ENCODE results near the gene SKAP1. TPM values are rescaled to one million over a fixed set of nuclear protein-coding genes. Genes with fewer than 3 reads are reported as not detected.

Gene SKAP1
- total RNA-seq, 1 experiment from 2014 or later, result 1.3 TPM

GRCh38 chr17:48330421-48330820, 99.6 kb downstream of the SKAP1 start:
- H3K27ac ChIP-seq, result no peak overlapping the region
- no peaks in the 10 kb centered on the region for H3K9me3 ChIP-seq (replicated peaks)
- DNase-seq (ENCODE audit: low read depth in 1 of 2, low spot score in 2 of 2), result no peak
- no peaks in the 10 kb centered on the region for H3K36me3 ChIP-seq
- H3K4me1 ChIP-seq (replicated peaks), result no peaks in the 10 kb centered on the region
- no peak overlapping the region for H3K4me3 ChIP-seq
- H3K27me3 ChIP-seq (replicated peaks), result peaks cover 96% of the 10 kb centered on the region

GRCh38 chr17:48328457-48328856, 101.6 kb downstream of the SKAP1 start:
- Histone ChIP-seq H3K27me3 (replicated peaks) (peaks cover 96% of the 10 kb centered on the region), H3K9me3 (replicated peaks) (no peaks in the 10 kb centered on the region), H3K4me3 (no peak overlapping the region), H3K27ac (no peak overlapping the region), H3K36me3 (no peaks in the 10 kb centered on the region), H3K4me1 (replicated peaks) (no peaks in the 10 kb centered on the region)
- DNase-seq (ENCODE audit: low read depth in 1 of 2, low spot score in 2 of 2), result no peak

GRCh38 chr17:48326310-48326709, 103.7 kb downstream of the SKAP1 start:
- H3K4me3 ChIP-seq, result no peak overlapping the region
- H3K27ac ChIP-seq, result no peak overlapping the region
- peaks cover 87% of the 10 kb centered on the region for H3K27me3 ChIP-seq (replicated peaks)
- H3K9me3 ChIP-seq (replicated peaks), result no peaks in the 10 kb centered on the region
- H3K36me3 ChIP-seq, result no peaks in the 10 kb centered on the region
- DNase-seq (ENCODE audit: low read depth in 1 of 2, low spot score in 2 of 2), result no peak
- H3K4me1 ChIP-seq (replicated peaks), result no peaks in the 10 kb centered on the region

GRCh38 chr17:48322060-48322459, 108.0 kb downstream of the SKAP1 start:
- Histone ChIP-seq H3K4me3 (no peak overlapping the region), H3K27ac (no peak overlapping the region), H3K36me3 (no peaks in the 10 kb centered on the region), H3K9me3 (replicated peaks) (no peaks in the 10 kb centered on the region), H3K4me1 (replicated peaks) (no peaks in the 10 kb centered on the region), H3K27me3 (replicated peaks) (peaks cover 56% of the 10 kb centered on the region)
- DNase-seq (ENCODE audit: low read depth in 1 of 2, low spot score in 2 of 2), result no peak

GRCh38 chr17:48317732-48318131, 112.3 kb downstream of the SKAP1 start:
- Histone ChIP-seq H3K27ac (no peak overlapping the region), H3K36me3 (no peaks in the 10 kb centered on the region), H3K27me3 (replicated peaks) (peaks cover 57% of the 10 kb centered on the region), H3K4me3 (no peak overlapping the region), H3K4me1 (replicated peaks) (no peaks in the 10 kb centered on the region), H3K9me3 (replicated peaks) (no peaks in the 10 kb centered on the region)
- DNase-seq (ENCODE audit: low read depth in 1 of 2, low spot score in 2 of 2), result no peak

- no peak overlapping the region for H3K4me3 ChIP-seq
- no peak overlapping the region for H3K27ac ChIP-seq
- H3K27me3 ChIP-seq (replicated peaks), result peaks cover 74% of the 10 kb centered on the region
- H3K9me3 ChIP-seq (replicated peaks), result no peaks in the 10 kb centered on the region
- no peaks in the 10 kb centered on the region for H3K36me3 ChIP-seq
- no peak for DNase-seq (ENCODE audit: low read depth in 1 of 2, low spot score in 2 of 2)
- no peaks in the 10 kb centered on the region for H3K4me1 ChIP-seq (replicated peaks)
Observed at GRCh38 chr17:48314716-48315115, 115.3 kb downstream of the SKAP1 start.

GRCh38 chr17:48313096-48313755, 116.8 kb downstream of the SKAP1 start:
- no peak overlapping the region for H3K4me3 ChIP-seq
- H3K4me1 ChIP-seq (replicated peaks), result no peaks in the 10 kb centered on the region
- H3K27ac ChIP-seq, result no peak overlapping the region
- peaks cover 89% of the 10 kb centered on the region for H3K27me3 ChIP-seq (replicated peaks)
- H3K36me3 ChIP-seq, result no peaks in the 10 kb centered on the region
- no peaks in the 10 kb centered on the region for H3K9me3 ChIP-seq (replicated peaks)
- DNase-seq (ENCODE audit: low read depth in 1 of 2, low spot score in 2 of 2), result no peak

GRCh38 chr17:48311324-48311723, 118.7 kb downstream of the SKAP1 start:
- H3K4me3 ChIP-seq, result no peak overlapping the region
- DNase-seq (ENCODE audit: low read depth in 1 of 2, low spot score in 2 of 2), result no peak
- H3K4me1 ChIP-seq (replicated peaks), result no peaks in the 10 kb centered on the region
- no peaks in the 10 kb centered on the region for H3K9me3 ChIP-seq (replicated peaks)
- no peaks in the 10 kb centered on the region for H3K36me3 ChIP-seq
- H3K27me3 ChIP-seq (replicated peaks), result peaks cover 91% of the 10 kb centered on the region
- H3K27ac ChIP-seq, result no peak overlapping the region

GRCh38 chr17:48310748-48311213, 119.2 kb downstream of the SKAP1 start:
- Histone ChIP-seq H3K27ac (no peak overlapping the region), H3K9me3 (replicated peaks) (no peaks in the 10 kb centered on the region), H3K4me3 (no peak overlapping the region), H3K27me3 (replicated peaks) (peaks cover 90% of the 10 kb centered on the region), H3K36me3 (no peaks in the 10 kb centered on the region), H3K4me1 (replicated peaks) (no peaks in the 10 kb centered on the region)
- no peak for DNase-seq (ENCODE audit: low read depth in 1 of 2, low spot score in 2 of 2)

GRCh38 chr17:48308581-48308980, 121.4 kb downstream of the SKAP1 start:
- H3K4me1 ChIP-seq (replicated peaks), result no peaks in the 10 kb centered on the region

GRCh38 chr17:48307814-48308411, 122.1 kb downstream of the SKAP1 start:
- peak; percentile 52 to 59 for DNase-seq (ENCODE audit: low read depth in 1 of 2, low spot score in 2 of 2)
- Histone ChIP-seq H3K27me3 (replicated peaks) (peaks cover 76% of the 10 kb centered on the region), H3K9me3 (replicated peaks) (no peaks in the 10 kb centered on the region), H3K36me3 (no peaks in the 10 kb centered on the region), H3K4me1 (replicated peaks) (no peaks in the 10 kb centered on the region), H3K27ac (no peak overlapping the region), H3K4me3 (no peak overlapping the region)

More at GRCh38 chr17:48308581-48308980, 121.4 kb downstream of the SKAP1 start:
- Histone ChIP-seq H3K9me3 (replicated peaks) (no peaks in the 10 kb centered on the region), H3K36me3 (no peaks in the 10 kb centered on the region), H3K27ac (no peak overlapping the region), H3K27me3 (replicated peaks) (peaks cover 77% of the 10 kb centered on the region), H3K4me3 (no peak overlapping the region)
- DNase-seq (ENCODE audit: low read depth in 1 of 2, low spot score in 2 of 2), result no peak

GRCh38 chr17:48307255-48307654, 122.8 kb downstream of the SKAP1 start:
- Histone ChIP-seq H3K9me3 (replicated peaks) (no peaks in the 10 kb centered on the region), H3K27ac (no peak overlapping the region), H3K36me3 (no peaks in the 10 kb centered on the region), H3K27me3 (replicated peaks) (peaks cover 70% of the 10 kb centered on the region), H3K4me1 (replicated peaks) (peaks cover 4% of the 10 kb centered on the region), H3K4me3 (no peak overlapping the region)
- DNase-seq (ENCODE audit: low read depth in 1 of 2, low spot score in 2 of 2), result no peak

GRCh38 chr17:48301002-48301401, 129.0 kb downstream of the SKAP1 start:
- Histone ChIP-seq H3K4me3 (no peak overlapping the region), H3K36me3 (no peaks in the 10 kb centered on the region), H3K27ac (no peak overlapping the region), H3K27me3 (replicated peaks) (peaks cover 13% of the 10 kb centered on the region), H3K4me1 (replicated peaks) (peaks cover 4% of the 10 kb centered on the region), H3K9me3 (replicated peaks) (no peaks in the 10 kb centered on the region)
- no peak for DNase-seq (ENCODE audit: low read depth in 1 of 2, low spot score in 2 of 2)

- no peak for DNase-seq (ENCODE audit: low read depth in 1 of 2, low spot score in 2 of 2)
- Histone ChIP-seq H3K4me1 (replicated peaks) (peaks cover 11% of the 10 kb centered on the region), H3K27ac (no peak overlapping the region), H3K27me3 (replicated peaks) (peaks cover 11% of the 10 kb centered on the region), H3K4me3 (no peak overlapping the region), H3K36me3 (no peaks in the 10 kb centered on the region), H3K9me3 (replicated peaks) (no peaks in the 10 kb centered on the region)
Observed at GRCh38 chr17:48299760-48300159, 130.3 kb downstream of the SKAP1 start.

Data from SJSA1 (cell line).